Measurements from ENCODE around the gene ATP2A3.

DNA sequence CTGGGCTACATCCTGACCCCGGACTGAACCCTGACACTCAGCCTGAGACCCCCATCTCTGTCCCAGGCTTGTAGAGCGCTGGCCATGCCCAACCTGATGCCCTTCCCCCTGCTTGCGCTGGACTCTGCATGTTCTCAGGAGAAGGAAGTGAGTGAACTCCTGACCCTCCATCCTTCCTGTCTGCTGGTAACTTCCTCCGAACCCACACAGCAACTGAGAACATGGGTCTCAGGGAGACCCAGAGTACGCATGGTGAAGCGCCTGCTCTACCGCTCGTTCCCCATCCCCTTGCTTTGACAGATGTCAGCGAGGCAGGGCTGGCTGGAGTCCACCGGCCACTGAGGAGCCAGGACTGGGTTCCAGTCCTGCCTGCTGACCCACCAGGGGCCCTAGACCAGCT, 77.5 kb downstream of the ATP2A3 start:
- TF ChIP-seq, protein P1, sequence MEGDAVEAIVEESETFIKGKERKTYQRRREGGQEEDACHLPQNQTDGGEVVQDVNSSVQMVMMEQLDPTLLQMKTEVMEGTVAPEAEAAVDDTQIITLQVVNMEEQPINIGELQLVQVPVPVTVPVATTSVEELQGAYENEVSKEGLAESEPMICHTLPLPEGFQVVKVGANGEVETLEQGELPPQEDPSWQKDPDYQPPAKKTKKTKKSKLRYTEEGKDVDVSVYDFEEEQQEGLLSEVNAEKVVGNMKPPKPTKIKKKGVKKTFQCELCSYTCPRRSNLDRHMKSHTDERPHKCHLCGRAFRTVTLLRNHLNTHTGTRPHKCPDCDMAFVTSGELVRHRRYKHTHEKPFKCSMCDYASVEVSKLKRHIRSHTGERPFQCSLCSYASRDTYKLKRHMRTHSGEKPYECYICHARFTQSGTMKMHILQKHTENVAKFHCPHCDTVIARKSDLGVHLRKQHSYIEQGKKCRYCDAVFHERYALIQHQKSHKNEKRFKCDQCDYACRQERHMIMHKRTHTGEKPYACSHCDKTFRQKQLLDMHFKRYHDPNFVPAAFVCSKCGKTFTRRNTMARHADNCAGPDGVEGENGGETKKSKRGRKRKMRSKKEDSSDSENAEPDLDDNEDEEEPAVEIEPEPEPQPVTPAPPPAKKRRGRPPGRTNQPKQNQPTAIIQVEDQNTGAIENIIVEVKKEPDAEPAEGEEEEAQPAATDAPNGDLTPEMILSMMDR (IDR thresholded peaks at IDR 0.05) = no peak
- peak in 1 of 3 donors; percentile 25 for TF ChIP-seq POLR2A (IDR thresholded peaks at IDR 0.05)

All from body of pancreas (tissue), 4 donors.